NCI-H446 (cell line): ENCODE results near the gene SKIDA1.

Source experiments
- DNase-seq, 2 experiments: peaks; one replicate each; lab custom pipeline; 2025; lab: John Stamatoyannopoulos, UW

SKIDA1 gene

DNA sequence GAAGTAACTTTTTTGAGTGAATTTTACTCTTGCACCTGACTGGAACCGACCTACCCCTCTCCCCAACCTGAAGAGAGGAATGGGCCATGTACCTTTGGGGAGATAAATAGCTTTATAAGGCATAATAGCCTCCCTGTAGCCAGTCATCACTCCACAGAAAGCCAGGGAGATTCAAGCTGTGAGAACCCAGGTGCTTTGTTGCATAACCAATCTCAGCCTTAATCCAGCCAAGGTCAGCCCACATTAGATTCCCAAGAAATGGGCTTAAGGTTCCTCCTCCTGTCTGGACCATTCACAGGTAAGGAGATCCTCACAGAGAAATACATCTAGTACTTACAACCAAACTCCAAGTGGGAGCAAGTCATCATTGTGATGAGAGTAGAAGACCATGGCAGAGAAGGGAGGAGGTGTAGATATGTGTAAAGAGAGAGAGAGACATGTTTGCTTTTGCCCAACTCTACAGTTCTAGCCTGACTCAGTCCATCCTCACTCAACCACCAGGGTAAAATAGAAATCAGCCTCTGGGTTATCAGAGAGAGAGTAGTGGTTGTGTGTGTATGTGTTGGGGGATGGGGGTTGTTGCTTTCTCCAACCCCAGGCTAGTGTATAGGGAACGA lies 23.6 kb downstream of the SKIDA1 start:
- no peak for DNase-seq

DNA sequence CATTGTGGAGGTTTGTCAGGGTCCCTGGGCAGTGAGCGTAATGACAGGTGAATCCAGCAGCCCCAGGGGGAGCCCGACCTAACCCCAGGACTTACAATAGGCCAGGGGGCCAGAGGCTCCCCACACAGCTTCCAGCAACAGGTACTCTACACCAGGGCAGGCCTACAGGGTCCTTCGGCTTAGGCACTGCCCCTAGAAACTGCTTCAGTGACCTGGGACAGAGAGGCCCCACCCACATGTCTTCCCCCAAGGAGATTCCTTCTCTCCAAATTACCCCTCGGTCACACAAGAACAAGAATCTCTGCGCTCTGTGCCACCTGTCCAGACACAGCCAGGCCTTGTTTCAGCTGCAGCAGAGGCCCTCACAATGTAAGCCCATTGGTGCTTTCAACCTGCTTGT lies 24.4 kb downstream of the SKIDA1 start:
- DNase-seq: no peak

GRCh38 chr10:21500578-21500910 lies 24.9 kb downstream of the SKIDA1 start:
- no peak for DNase-seq

GRCh38 chr10:21499701-21500577 lies 25.5 kb downstream of the SKIDA1 start:
- no peak for DNase-seq

- no peak for DNase-seq
Observed at GRCh38 chr10:21498986-21499385, 26.5 kb downstream of the SKIDA1 start.

DNA sequence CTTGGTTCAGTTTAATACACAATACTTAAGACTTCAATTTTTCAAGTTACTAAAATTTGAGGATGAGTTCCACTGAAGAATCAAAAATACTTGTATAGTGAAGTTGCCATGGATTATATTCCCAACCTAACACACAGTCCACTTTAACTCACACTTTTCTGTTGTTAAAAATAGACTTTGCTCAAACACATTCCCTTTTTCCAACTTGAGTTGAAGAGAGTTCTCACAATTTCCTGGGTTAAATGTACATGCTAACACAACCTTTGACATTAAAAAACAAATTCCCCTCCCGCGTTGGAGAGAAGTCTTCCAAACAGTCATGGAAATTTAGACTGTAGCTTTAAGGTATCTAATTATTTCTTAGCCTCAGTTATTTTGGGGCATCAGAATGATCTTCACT lies 27.1 kb downstream of the SKIDA1 start:
- no peak for DNase-seq

DNA sequence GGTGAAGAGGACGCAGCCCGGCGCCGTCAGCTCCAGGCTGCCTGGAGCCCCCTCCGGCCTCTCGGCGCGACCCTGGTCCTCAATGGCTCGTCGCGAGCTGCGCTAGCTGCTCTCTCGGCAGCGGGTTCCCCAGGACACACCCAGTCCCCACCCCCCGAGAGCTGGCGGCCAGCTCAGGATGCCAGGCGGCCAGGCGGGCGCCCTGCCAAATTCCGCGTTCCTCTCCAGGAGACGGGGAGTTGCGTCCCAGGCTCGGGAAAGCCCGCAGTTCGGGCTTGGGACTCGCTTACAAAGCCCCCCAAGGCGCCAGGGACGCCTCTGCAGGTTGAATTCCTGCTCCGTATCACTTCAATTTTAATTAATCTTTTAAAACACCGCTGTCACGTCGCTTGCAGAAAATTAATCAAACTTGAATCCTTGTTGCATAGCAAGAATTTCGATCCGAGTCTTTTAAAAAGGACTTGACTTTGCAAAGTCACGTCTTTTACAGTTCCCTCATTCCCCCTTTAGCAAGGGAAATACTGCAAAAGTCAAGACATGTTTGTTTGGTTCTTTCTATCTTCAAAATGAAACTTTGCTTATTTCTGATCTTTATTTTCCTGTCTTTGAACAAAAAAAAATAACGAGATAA lies 28.2 kb downstream of the SKIDA1 start:
- peak; percentile 83 to 95 for DNase-seq

- peak in 1 of 2 experiments; percentile 50 for DNase-seq
Observed at GRCh38 chr10:21496343-21497176, 28.9 kb downstream of the SKIDA1 start.

- peak; percentile 71 to 88 for DNase-seq
Observed at GRCh38 chr10:21495752-21496342, 29.6 kb downstream of the SKIDA1 start.

- no peak for DNase-seq
Observed at GRCh38 chr10:21495002-21495751, 30.3 kb downstream of the SKIDA1 start.

DNA sequence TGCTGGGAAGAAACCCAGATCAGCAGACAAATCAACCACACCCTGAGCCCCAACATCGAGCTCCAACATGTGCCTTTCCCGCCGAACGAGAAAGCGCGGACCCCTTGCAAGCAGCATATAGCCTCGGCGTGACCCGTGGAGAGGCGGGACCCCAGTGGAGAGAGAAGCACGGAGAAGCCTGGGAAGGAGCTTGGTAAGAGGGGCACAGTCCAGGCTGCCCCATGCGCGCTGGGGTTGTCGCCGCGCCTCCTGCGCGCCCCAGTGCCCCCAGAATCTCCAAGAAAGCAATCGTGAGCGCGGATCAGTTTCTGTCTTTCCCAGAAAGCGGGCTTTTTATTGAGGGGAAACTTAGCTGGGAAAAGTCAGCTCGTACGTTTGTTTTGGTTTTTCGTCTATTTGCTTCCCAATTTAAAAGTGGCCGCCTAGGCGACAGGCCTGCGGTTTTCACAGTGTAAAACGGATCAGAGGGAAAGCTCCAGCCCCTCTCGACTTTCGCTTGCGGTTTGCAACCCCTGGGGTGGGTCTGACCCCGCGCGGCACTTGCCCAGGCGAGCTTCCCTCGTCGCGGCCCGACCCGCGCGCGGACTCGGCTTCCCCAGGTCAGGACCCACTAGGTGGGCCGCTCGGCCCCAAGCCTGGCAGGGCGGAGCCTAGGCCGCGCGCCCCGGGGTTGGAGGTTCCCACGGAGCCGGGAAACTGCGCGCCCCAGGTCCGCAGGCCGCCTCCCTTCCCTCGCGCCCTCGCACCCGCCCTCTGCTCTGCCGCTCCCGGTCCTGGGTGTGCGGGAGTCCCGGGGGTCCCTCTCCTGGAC lies 31.1 kb downstream of the SKIDA1 start:
- no peak for DNase-seq

- DNase-seq: no peak
Observed at GRCh38 chr10:21493784-21494183, 31.7 kb downstream of the SKIDA1 start.

- DNase-seq: no peak
Observed at GRCh38 chr10:21492421-21492820, 33.1 kb downstream of the SKIDA1 start.

GRCh38 chr10:21490711-21491105 lies 34.8 kb downstream of the SKIDA1 start:
- no peak for DNase-seq

DNA sequence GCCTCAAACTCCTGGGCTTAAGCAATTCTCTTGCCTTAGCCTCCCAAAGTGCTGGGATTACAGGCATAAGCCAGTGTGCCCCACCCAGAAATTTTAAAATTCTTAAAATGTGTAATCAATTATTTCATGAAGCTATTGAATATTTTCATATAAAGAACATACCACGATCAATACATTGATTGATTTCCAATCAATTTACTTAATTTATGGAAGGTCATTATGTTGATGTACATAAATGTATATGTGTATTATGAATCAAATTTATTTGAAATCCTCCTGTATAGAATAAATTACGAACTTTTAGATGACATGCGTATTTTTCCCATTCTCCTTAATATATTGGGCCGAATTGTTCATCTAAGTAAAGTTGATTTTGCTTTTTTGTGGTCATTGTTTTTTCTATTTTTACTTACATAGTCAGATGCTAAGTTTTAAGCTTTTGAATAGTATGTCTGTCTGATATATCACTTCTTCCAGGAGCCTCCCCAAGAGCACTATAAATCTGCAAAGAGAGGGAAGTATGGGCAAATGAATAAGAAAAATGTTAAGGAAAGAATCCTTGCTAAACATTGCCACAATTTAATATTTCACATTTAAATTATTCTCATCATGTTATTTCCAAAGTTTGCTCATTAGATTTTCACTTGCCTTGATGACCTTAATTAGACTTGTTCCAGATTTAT lies 35.3 kb downstream of the SKIDA1 start:
- DNase-seq: no peak

GRCh38 chr10:21488957-21489446 lies 36.5 kb downstream of the SKIDA1 start:
- no peak for DNase-seq

DNA sequence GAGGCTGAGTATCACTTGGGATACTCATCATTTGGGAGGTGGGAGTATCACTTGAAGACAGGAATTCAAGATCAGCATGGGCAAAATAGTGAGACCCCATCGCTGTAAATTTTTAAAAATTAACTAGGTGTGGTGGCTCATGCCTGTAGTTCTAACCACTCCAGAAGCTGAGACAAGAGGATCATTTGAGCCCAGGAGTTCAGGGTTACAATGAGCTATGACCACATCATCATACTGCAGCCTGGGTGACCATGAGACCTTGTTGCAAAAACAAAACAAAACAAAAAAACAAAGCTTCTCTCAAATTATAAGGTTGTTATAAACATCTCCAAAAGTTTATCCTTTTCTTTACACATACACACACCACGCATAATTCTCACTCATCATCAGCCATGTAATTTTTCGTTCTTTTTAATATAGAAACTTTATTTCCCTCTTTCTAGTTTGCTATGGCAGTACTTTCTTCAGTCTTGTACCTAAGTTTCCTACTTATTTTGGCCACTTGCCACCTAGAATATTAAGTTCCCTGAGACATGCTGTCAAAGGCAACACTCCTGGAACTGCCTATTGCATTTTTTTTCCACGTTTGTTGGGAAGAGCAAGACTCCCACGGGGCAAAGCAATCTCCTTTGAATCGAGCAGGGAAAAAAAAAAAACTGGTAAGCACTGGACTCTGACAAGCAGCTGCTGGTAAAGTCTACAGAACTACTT lies 37.1 kb downstream of the SKIDA1 start:
- DNase-seq: no peak

GRCh38 chr10:21487416-21488180 lies 37.9 kb downstream of the SKIDA1 start:
- no peak for DNase-seq
